WERI-Rb-1 (cell line): ENCODE results near the gene PDLIM1.

Source experiments
- DNase-seq: peaks from one replicate; pipeline ENCODE4 v3.0.0-alpha.2; 2020
- H3K27ac ChIP-seq: fragments of 250-450 bp; sonication (Bioruptor Pico); 2 replicates; pipeline ENCODE4 v1.5.1; 2020; ENCODE audit warnings: mild to moderate bottlenecking, moderate library complexity
- H3K27me3 ChIP-seq: fragments of 250-450 bp; sonication (Bioruptor Pico); 2 replicates; pipeline ENCODE4 v1.5.1; 2021; ENCODE audit warnings: mild to moderate bottlenecking, low read depth, moderate library complexity; ENCODE audit not compliant: insufficient read depth, severe bottlenecking
- H3K36me3 ChIP-seq: fragments of 250-450 bp; sonication (Bioruptor Pico); 2 replicates; pipeline ENCODE4 v1.5.1; 2020; ENCODE audit warnings: mild to moderate bottlenecking, moderate library complexity
- H3K4me3 ChIP-seq: 2 replicates; pipeline ENCODE4 v1.5.1; 2011; ENCODE audit warnings: low read depth, mild to moderate bottlenecking, control low read depth, low read length
- H3K9me3 ChIP-seq: fragments of 250-450 bp; sonication (Bioruptor Pico); 2 replicates; pipeline ENCODE4 v1.5.1; 2021; ENCODE audit warnings: mild to moderate bottlenecking, moderate library complexity; ENCODE audit not compliant: severe bottlenecking
- TF ChIP-seq, protein P1 (sequence below): IDR thresholded peaks from 2 replicates; pipeline ENCODE4 v1.5.1; 2011; ENCODE audit warnings: low read depth, mild to moderate bottlenecking, control low read depth, inconsistent platforms, low read length

Gene PDLIM1

DNA sequence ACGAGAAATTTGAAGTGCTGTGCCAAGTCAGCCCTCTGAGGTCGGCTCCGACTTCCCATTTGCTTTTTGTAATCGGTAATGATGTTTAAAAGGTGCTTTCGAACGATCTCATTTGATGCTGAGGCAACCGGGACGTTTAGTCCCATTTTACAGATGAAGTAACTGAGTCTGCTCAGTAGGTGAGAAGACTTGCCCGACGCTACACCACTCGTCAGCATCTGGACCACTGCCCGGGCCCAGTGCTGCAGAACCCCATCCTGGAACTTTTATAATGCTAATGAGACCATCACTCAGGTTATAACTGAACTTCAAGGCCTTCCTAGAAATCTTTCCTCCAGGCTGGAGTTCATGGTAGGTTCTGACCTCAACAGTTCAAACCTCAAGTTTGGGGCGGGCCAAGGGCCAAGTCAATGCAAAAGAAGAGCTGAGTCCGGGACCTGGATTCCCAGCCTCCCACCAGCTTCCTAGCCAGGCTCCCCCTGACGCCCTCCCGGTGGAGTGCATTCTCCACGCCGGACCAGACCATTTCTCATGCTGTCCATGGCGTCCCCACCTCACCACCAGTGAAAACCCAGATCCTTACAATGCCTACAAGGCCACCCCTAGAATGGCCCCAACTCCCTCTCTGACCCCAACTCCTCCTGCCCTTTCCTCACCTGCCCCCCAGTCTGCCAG lies 699 bp upstream of the PDLIM1 start:
- Histone ChIP-seq H3K27ac (peak overlapping the region; percentile 90), H3K4me3 (peak overlapping the region; percentile 52), H3K9me3 (no peaks in the 10 kb centered on the region), H3K36me3 (peaks cover 5% of the 10 kb centered on the region), H3K27me3 (no peaks in the 10 kb centered on the region)
- no peak for DNase-seq
- TF ChIP-seq, protein P1, sequence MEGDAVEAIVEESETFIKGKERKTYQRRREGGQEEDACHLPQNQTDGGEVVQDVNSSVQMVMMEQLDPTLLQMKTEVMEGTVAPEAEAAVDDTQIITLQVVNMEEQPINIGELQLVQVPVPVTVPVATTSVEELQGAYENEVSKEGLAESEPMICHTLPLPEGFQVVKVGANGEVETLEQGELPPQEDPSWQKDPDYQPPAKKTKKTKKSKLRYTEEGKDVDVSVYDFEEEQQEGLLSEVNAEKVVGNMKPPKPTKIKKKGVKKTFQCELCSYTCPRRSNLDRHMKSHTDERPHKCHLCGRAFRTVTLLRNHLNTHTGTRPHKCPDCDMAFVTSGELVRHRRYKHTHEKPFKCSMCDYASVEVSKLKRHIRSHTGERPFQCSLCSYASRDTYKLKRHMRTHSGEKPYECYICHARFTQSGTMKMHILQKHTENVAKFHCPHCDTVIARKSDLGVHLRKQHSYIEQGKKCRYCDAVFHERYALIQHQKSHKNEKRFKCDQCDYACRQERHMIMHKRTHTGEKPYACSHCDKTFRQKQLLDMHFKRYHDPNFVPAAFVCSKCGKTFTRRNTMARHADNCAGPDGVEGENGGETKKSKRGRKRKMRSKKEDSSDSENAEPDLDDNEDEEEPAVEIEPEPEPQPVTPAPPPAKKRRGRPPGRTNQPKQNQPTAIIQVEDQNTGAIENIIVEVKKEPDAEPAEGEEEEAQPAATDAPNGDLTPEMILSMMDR = no peak

DNA sequence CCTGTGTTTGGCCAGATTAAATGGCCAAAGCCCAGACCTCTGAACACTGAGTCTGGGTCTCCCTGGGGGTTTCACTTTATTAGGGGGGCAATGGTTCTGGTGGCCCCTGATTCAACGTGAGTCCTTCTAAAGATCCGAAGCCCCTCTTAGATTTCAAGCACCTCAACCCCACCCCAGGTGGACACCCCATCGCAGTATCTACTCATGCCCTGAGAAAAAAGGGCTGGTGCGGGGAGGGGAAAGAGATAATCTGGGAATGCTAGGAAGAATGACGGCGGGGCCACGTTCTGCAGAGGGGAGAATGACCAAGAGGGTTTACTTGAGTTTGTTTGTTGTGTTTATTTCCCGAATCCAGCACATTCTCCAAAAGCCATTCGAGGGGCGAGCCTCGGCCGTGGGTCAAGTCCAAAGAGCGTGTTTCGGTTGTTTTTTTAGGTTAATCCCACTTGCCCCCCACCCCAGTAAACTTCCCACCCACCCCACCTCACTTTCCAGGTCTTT lies 832 bp downstream of the PDLIM1 start:
- Histone ChIP-seq H3K4me3 (peak overlapping the region; percentile 83), H3K36me3 (peaks cover 5% of the 10 kb centered on the region), H3K27me3 (no peaks in the 10 kb centered on the region), H3K27ac (peak overlapping the region; percentile 90), H3K9me3 (no peaks in the 10 kb centered on the region)
- TF ChIP-seq, protein P1 = no peak
- DNase-seq = no peak

DNA sequence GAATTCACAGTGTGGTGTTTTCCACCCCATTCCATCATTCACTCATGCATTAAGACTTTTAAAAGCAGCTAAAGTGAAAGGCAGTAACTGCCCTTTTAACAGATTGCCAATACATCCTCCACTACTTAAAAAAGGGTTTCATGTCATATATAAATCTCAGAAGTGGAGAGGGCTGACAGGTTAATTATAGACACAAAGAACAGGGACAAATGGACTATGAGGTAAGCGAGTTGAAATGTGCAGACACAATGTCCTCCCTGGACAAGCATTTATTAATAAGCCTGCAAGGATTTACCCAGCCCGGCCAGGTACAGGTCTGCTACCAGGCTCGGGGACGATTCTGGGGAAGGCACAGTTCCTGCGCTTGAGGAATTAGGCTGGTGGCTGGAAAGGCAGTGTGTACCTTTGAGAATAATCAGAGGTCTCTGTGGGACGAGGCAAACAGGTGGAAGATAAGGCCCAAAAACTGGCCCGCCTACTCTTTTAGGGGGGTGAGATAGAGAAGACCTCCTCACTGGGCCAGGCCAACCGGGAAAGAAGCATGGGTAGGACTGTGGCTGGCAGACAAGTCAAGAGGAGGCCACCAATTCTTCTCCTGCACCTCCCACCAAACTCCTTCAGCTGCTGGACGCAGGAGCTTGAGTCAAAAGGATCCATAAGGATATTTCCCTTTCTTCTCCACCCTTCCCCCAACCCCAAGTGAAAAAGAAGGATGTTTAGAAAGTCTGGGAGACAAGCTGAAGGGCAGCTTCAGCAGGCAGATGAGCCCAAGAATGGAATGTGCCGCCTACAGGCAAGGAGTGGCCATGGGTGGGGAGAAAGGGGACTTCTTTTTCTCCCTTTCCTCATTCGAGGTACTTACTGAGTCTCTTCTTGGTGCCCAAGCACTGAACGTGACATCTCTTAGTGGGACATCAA lies 1.5 kb downstream of the PDLIM1 start:
- TF ChIP-seq, protein P1 = peak; percentile 54
- H3K27me3 ChIP-seq = no peaks in the 10 kb centered on the region
- H3K27ac ChIP-seq = no peak overlapping the region
- H3K9me3 ChIP-seq = no peaks in the 10 kb centered on the region
- peaks cover 9% of the 10 kb centered on the region for H3K36me3 ChIP-seq
- peak overlapping the region; percentile 83 for H3K4me3 ChIP-seq
- peak; percentile 44 for DNase-seq

DNA sequence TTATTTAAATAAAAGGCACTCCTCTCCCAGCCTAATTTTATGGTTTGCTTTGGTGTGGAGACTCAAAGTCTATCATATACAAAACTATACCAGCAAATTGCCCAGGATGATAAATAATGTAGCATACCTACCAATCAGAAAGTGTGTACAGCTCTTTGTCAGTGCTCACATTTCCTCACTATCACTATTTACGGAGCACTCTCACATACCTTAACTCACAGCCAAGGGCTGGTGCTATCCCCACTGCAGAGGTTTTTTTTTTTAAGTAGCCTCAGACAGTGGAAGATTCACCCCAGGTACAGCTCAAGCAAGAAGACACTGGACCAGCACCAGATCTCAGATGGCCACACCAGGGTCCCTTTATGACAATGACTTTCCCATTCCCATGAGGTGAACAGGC lies 2.5 kb downstream of the PDLIM1 start:
- no peaks in the 10 kb centered on the region for H3K27me3 ChIP-seq
- no peak for DNase-seq
- no peaks in the 10 kb centered on the region for H3K9me3 ChIP-seq
- H3K36me3 ChIP-seq = peaks cover 9% of the 10 kb centered on the region
- TF ChIP-seq, protein P1 = no peak
- H3K27ac ChIP-seq = no peak overlapping the region
- no peak overlapping the region for H3K4me3 ChIP-seq

DNA sequence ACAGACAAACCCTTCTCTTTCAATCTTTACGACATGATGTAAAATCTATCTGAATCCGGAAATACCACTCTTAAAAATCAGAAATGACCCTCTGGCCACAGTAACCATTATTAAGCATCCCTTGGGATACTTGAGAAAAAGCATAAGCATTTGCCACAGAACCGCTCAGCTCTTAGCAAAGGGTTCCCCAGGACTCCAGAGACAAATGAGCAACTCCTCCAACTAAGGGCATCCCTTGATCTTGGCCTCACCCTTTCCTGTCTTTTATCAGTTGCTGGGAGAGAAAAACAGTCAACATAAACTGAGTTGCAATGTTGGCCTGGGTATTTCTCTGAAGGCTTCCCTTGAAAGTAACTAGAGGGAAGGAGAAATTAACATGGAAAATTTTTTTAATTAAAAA lies 3.5 kb downstream of the PDLIM1 start:
- no peak for DNase-seq
- TF ChIP-seq, protein P1 = no peak
- Histone ChIP-seq H3K9me3 (no peaks in the 10 kb centered on the region), H3K36me3 (peaks cover 9% of the 10 kb centered on the region), H3K27me3 (no peaks in the 10 kb centered on the region), H3K4me3 (no peak overlapping the region), H3K27ac (no peak overlapping the region)
